ENCODE measurements around the gene CAPN12.
A peak's percentile ranks its signal among the peaks of the same experiment; 100 is the strongest.

CAPN12 gene

DNA sequence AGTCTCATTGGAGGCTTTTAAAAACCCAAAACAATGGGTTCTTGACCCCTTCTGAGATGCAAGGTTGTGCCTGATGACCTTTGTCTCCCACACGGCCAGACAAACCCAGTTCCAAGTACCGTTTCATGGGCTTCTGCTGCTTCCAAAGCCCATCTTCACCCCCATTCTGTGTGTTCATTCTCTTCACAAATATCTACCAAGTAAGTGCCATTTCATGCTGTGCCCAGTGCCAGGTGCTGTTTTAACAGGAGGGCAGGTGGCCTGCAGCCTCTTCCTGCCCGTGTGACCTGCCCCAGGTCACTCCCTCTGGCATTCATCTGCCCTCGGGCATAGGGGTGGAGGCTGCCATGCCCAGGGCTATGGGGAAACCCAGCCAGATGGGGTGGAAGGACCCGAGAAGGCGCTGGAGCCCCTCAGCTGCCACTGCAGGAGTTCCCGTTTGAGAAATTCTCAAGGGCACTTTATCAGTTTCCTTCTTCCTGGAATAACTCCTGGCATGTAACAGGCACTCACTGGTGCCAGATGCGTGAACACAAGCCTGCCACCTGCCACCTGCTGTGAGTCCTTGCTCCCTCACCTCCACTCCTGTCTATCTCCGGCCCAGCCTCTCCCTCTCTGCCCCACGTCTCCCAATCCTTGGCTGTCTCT lies 12.5 kb downstream of the CAPN12 start:
- H3K4me3 ChIP-seq (ENCODE audit: low read depth in 1 of 2, low read length in 1 of 2): no peak overlapping the region
- no peaks in the 10 kb centered on the region for H3K9me3 ChIP-seq
- peak overlapping the region; percentile 49 for H3K27ac ChIP-seq
- H3K4me1 ChIP-seq (ENCODE audit: control insufficient read depth in 1 of 2, insufficient read depth in 1 of 2, low read depth in 1 of 2, low read length in 1 of 2): peaks cover 18 to 28% of the 10 kb centered on the region in 2 experiments
- H3K36me3 ChIP-seq: peaks cover 52% of the 10 kb centered on the region
- TF ChIP-seq, protein P1, sequence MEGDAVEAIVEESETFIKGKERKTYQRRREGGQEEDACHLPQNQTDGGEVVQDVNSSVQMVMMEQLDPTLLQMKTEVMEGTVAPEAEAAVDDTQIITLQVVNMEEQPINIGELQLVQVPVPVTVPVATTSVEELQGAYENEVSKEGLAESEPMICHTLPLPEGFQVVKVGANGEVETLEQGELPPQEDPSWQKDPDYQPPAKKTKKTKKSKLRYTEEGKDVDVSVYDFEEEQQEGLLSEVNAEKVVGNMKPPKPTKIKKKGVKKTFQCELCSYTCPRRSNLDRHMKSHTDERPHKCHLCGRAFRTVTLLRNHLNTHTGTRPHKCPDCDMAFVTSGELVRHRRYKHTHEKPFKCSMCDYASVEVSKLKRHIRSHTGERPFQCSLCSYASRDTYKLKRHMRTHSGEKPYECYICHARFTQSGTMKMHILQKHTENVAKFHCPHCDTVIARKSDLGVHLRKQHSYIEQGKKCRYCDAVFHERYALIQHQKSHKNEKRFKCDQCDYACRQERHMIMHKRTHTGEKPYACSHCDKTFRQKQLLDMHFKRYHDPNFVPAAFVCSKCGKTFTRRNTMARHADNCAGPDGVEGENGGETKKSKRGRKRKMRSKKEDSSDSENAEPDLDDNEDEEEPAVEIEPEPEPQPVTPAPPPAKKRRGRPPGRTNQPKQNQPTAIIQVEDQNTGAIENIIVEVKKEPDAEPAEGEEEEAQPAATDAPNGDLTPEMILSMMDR (IDR thresholded peaks at IDR 0.05): no peak
- H3K27me3 ChIP-seq: peaks cover 16% of the 10 kb centered on the region

DNA sequence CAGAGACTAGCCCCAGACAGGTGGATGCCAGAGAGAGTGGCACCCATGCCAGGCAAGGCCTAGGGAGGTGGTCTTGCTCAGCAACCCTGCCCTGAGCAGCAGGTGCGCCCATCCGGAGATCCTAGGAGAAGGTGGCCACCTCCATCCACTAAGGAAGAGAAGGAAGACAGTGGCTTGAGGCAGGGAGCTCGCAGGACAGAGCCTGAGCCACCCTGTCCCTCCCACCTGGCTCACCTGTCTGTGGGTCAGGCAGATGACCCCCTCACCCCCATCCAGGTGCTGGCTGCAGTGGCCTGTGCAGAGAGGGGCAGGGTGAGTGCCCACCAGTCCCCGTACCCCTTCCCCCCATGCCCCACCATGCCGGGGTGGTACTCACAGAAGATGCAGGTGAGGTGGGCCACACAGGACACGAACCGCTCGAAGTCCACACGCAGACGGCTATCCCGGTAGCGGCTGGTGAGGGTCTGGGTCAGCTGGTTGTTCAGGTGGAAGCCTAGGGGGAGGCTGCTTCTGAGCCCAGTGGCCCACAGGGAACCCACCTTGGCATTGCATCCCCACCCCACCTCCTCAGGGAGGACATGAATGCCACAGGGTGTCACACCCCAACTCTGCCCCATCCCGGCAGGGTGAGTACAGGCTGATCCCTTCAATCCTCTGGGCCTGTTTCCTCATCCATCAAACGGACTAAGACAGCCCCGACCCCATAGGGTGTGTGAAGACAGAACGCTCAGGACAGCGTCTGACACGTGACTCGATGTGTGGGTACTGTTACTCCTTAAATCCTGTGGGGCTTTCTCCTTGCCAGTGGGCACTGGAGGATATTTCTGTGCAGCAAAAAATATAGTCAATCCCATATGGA lies 13.3 kb downstream of the CAPN12 start:
- TF ChIP-seq, protein P1 (IDR thresholded peaks at IDR 0.05): no peak
- peak overlapping the region; percentile 49 for H3K27ac ChIP-seq
- H3K36me3 ChIP-seq: peaks cover 60% of the 10 kb centered on the region
- H3K4me1 ChIP-seq (ENCODE audit: control insufficient read depth in 1 of 2, insufficient read depth in 1 of 2, low read depth in 1 of 2, low read length in 1 of 2): peaks cover 14 to 19% of the 10 kb centered on the region in 2 experiments
- H3K27me3 ChIP-seq: peaks cover 8% of the 10 kb centered on the region
- no peak overlapping the region for H3K4me3 ChIP-seq (ENCODE audit: low read depth in 1 of 2, low read length in 1 of 2)
- no peaks in the 10 kb centered on the region for H3K9me3 ChIP-seq

DNA sequence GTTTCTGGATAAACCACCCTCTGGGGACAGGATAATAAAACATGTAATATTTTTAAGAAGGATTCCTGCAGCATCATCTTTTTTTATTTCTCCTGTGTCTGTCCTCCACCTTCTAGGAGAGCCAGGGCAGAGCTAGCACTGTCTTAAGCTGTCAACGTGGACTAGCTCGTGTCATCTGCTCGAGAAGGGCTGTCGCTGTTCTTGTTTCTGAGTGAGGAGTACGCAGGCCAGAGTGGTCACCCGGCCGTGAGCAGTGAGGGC lies 13.9 kb downstream of the CAPN12 start:
- Histone ChIP-seq H3K36me3 (peaks cover 66% of the 10 kb centered on the region), H3K9me3 (no peaks in the 10 kb centered on the region), H3K27me3 (peaks cover 7% of the 10 kb centered on the region), H3K4me1 (ENCODE audit: control insufficient read depth in 1 of 2, insufficient read depth in 1 of 2, low read depth in 1 of 2, low read length in 1 of 2) (peaks cover 14 to 18% of the 10 kb centered on the region in 2 experiments), H3K4me3 (ENCODE audit: low read depth in 1 of 2, low read length in 1 of 2) (no peak overlapping the region), H3K27ac (no peak overlapping the region)
- TF ChIP-seq, protein P1 (IDR thresholded peaks at IDR 0.05): no peak

DNA sequence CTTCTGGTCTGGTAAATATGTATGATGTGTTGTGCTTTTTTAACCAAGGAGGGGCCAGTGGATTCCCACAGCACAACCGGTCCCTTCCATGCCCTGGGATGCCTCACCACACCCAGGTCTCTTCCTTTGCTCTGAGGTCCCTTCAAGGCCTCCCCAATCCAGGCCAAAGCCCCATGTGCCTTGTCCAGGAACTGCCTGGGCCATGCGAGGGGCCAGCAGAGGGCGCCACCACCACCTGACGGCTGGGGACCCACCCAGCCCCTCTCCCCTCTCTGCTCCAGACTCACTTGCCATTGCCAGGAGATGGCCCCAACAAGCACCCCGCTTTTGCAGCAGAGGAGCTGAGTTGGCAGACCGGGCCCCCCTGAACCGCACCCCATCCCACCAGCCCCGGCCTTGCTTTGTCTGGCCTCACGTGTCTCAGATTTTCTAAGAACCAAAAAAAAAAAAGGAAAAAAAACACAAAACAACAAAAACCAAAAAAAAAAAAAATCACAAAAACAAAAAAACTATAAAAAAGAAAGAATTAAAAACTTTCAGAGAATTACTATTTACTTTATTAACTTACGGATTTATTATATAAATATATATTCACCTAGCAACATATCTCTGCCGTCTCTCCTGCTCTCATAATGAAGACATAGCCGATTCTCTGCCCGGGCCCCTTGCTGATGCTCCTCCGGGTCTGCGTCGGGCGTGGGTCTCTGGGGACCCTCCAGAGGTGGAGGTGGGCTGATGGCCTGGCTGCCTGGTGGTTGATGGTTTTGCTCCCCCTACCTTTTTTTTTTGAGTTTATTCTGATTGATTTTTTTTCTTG lies 14.4 kb downstream of the CAPN12 start:
- TF ChIP-seq, protein P1 (IDR thresholded peaks at IDR 0.05): peak; percentile 58
- Histone ChIP-seq H3K9me3 (no peaks in the 10 kb centered on the region), H3K4me1 (ENCODE audit: control insufficient read depth in 1 of 2, insufficient read depth in 1 of 2, low read depth in 1 of 2, low read length in 1 of 2) (peaks cover 9 to 13% of the 10 kb centered on the region in 2 experiments), H3K36me3 (peaks cover 71% of the 10 kb centered on the region), H3K27me3 (peaks cover 2% of the 10 kb centered on the region), H3K27ac (no peak overlapping the region), H3K4me3 (ENCODE audit: low read depth in 1 of 2, low read length in 1 of 2) (no peak overlapping the region)

DNA sequence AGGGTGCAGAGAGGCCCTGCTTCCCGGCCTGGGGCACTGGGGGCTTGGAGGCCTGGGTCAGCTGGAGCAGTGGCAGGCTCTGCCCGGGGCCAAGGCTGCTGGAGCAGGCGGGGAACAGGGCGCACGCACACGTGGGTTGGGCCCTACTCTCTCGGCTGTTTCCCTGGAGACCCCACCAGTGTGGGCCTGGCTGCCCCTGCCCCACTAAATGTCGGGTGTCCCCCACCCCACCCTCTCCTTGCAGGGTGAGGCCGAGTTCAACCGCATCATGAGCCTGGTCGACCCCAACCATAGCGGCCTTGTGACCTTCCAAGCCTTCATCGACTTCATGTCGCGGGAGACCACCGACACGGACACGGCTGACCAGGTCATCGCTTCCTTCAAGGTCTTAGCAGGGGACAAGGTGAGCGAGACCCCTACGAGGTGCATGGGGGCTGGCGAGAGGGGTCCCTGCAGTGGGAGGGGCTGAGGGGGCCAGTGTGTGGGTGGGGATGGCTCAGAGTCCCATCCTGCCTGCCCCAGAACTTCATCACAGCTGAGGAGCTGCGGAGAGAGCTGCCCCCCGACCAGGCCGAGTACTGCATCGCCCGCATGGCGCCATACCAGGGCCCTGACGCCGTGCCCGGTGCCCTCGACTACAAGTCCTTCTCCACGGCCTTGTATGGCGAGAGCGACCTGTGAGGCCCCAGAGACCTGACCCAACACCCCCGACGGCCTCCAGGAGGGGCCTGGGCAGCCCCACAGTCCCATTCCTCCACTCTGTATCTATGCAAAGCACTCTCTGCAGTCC lies 15.3 kb downstream of the CAPN12 start:
- H3K4me1 ChIP-seq (ENCODE audit: control insufficient read depth in 1 of 2, insufficient read depth in 1 of 2, low read depth in 1 of 2, low read length in 1 of 2): peaks cover under 1 to 4% of the 10 kb centered on the region in 2 experiments
- H3K27me3 ChIP-seq: no peaks in the 10 kb centered on the region
- H3K27ac ChIP-seq: no peak overlapping the region
- TF ChIP-seq, protein P1 (IDR thresholded peaks at IDR 0.05): no peak
- peaks cover 81% of the 10 kb centered on the region for H3K36me3 ChIP-seq
- no peaks in the 10 kb centered on the region for H3K9me3 ChIP-seq
- no peak overlapping the region for H3K4me3 ChIP-seq (ENCODE audit: low read depth in 1 of 2, low read length in 1 of 2)
